ENCODE measurements around the gene CAMTA1. TPM values are rescaled to one million over a fixed set of nuclear protein-coding genes. Genes with fewer than 3 reads are reported as not detected.
A peak's percentile ranks its signal among the peaks of the same experiment; 100 is the strongest.

The CAMTA1 gene
- total RNA-seq, 1 experiment from 2014 or later = 118 TPM

DNA sequence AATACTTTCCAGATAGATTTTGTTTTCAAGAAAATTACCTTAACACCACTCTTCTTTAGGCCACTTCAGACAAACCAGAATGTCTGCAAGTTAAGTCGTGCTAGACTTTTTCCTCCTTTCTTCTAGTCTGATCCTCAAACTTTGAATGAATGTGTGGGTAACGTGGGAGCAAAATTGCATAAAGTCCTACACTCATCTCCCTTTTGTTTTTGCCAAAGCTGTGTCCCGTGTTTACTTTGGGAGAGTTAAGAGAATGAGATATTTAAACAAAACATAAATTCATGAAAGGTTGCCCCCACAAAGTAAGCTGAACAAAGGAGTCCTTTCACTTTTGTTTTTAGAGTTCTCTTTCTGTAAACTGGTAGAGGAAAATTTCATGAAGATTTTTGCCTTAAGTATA lies 969.0 kb downstream of the CAMTA1 start:
- Histone ChIP-seq H2AFZ (ENCODE audit: low read length) (0 out of 2 replicates have a peak overlapping the region, but pooled peaks have one; percentile 12), H3K4me2 (ENCODE audit: low read depth, low read length, poor library complexity, severe bottlenecking) (no peak overlapping the region), H3K27me3 (ENCODE audit: low read length) (no peaks in the 10 kb centered on the region), H3K9me3 (ENCODE audit: low read length) (no peaks in the 10 kb centered on the region), H3K36me3 (ENCODE audit: insufficient read depth, low read length) (no peaks in the 10 kb centered on the region), H3K9me2 (replicated peaks; ENCODE audit: insufficient read depth, low read length) (no peaks in the 10 kb centered on the region), H3K27ac (ENCODE audit: low read length) (no peak overlapping the region), H3K4me1 (ENCODE audit: low read length) (no peaks in the 10 kb centered on the region), H4K20me1 (ENCODE audit: insufficient read depth, low read depth, low read length) (no peaks in the 10 kb centered on the region), H3K79me2 (ENCODE audit: low read length) (no peaks in the 10 kb centered on the region), H3K4me3 (ENCODE audit: low read length) (no peak overlapping the region), H3K9ac (ENCODE audit: low read length) (no peak overlapping the region)
- no peak for DNase-seq

DNA sequence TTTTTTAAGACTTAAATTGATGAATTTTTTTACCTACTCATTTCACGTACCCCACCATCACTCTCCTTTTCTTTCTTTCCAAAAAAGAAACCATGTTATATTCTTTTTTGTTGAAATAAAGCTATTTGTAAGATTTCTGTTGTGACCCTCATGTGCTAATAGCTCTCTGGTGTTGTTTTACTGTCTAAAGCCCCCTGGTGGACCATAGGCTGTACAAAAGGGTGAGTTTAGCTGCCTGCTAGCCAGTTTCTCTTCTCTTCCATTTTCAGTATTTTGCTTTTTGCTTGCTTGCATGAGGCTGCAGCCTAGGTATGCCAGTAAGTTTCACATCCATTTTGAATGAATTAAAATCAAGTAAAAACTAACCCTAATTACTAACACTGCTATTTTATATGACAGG lies 970.2 kb downstream of the CAMTA1 start:
- Histone ChIP-seq H3K9ac (ENCODE audit: low read length) (no peak overlapping the region), H3K4me2 (ENCODE audit: low read depth, low read length, poor library complexity, severe bottlenecking) (no peak overlapping the region), H2AFZ (ENCODE audit: low read length) (no peak overlapping the region), H3K9me2 (replicated peaks; ENCODE audit: insufficient read depth, low read length) (no peaks in the 10 kb centered on the region), H3K4me3 (ENCODE audit: low read length) (no peak overlapping the region), H3K27ac (ENCODE audit: low read length) (no peak overlapping the region), H3K36me3 (ENCODE audit: insufficient read depth, low read length) (no peaks in the 10 kb centered on the region), H3K79me2 (ENCODE audit: low read length) (no peaks in the 10 kb centered on the region), H3K9me3 (ENCODE audit: low read length) (no peaks in the 10 kb centered on the region), H3K27me3 (ENCODE audit: low read length) (no peaks in the 10 kb centered on the region), H3K4me1 (ENCODE audit: low read length) (no peaks in the 10 kb centered on the region), H4K20me1 (ENCODE audit: insufficient read depth, low read depth, low read length) (no peaks in the 10 kb centered on the region)
- peak; percentile 62 for DNase-seq

DNA sequence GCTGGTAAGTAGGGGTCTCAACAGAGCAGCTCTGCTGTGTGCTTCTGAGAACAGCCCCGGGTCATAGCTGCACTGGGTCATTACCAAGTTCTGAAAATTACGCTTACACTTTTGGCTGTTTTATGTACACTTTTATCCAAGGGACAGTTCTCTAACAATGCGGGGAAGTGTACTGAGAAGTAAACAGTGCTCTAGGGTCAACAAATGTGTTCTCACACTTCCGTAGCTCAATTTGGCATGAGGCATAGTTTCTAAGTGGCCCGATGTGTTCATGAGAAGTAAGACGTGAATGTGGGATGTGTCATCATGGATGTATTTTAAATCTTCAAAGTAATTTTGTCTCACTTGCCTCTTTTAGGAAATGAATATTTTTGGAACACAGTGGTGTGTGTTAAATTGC lies 975.0 kb downstream of the CAMTA1 start:
- Histone ChIP-seq H2AFZ (ENCODE audit: low read length) (no peak overlapping the region), H4K20me1 (ENCODE audit: insufficient read depth, low read depth, low read length) (no peaks in the 10 kb centered on the region), H3K27ac (ENCODE audit: low read length) (no peak overlapping the region), H3K36me3 (ENCODE audit: insufficient read depth, low read length) (no peaks in the 10 kb centered on the region), H3K4me1 (ENCODE audit: low read length) (no peaks in the 10 kb centered on the region), H3K9me2 (replicated peaks; ENCODE audit: insufficient read depth, low read length) (no peaks in the 10 kb centered on the region), H3K4me2 (ENCODE audit: low read depth, low read length, poor library complexity, severe bottlenecking) (no peak overlapping the region), H3K4me3 (ENCODE audit: low read length) (no peak overlapping the region), H3K27me3 (ENCODE audit: low read length) (0 out of 2 replicates have a peak, but pooled peaks cover 3% of the 10 kb centered on the region), H3K79me2 (ENCODE audit: low read length) (no peaks in the 10 kb centered on the region), H3K9ac (ENCODE audit: low read length) (no peak overlapping the region), H3K9me3 (ENCODE audit: low read length) (no peaks in the 10 kb centered on the region)
- no peak for DNase-seq

DNA sequence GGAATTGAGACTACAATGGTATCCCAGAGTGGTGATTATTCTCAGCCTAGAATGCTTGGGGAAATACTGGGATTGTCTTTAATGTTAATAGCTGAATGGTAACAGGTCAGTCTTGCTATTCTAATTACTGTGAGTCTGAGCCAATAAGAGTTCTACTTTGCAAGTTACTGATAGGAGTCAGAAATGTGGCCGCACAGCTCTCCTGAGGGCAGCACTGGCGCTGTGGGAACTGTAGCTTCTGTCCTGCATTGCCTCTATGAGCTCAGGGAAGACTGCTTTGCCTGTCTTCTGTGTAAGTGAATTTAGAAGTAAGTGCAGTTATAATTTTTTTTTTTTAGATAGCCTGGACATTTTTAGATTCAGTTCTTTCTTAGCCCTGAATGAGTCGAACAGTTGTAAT lies 975.8 kb downstream of the CAMTA1 start:
- Histone ChIP-seq H2AFZ (ENCODE audit: low read length) (no peak overlapping the region), H3K9ac (ENCODE audit: low read length) (no peak overlapping the region), H3K9me2 (replicated peaks; ENCODE audit: insufficient read depth, low read length) (no peaks in the 10 kb centered on the region), H3K27me3 (ENCODE audit: low read length) (0 out of 2 replicates have a peak, but pooled peaks cover 3% of the 10 kb centered on the region), H3K9me3 (ENCODE audit: low read length) (no peaks in the 10 kb centered on the region), H3K4me3 (ENCODE audit: low read length) (no peak overlapping the region), H3K79me2 (ENCODE audit: low read length) (no peaks in the 10 kb centered on the region), H3K27ac (ENCODE audit: low read length) (no peak overlapping the region), H3K36me3 (ENCODE audit: insufficient read depth, low read length) (no peaks in the 10 kb centered on the region), H4K20me1 (ENCODE audit: insufficient read depth, low read depth, low read length) (no peaks in the 10 kb centered on the region), H3K4me1 (ENCODE audit: low read length) (no peaks in the 10 kb centered on the region), H3K4me2 (ENCODE audit: low read depth, low read length, poor library complexity, severe bottlenecking) (no peak overlapping the region)
- DNase-seq = no peak

DNA sequence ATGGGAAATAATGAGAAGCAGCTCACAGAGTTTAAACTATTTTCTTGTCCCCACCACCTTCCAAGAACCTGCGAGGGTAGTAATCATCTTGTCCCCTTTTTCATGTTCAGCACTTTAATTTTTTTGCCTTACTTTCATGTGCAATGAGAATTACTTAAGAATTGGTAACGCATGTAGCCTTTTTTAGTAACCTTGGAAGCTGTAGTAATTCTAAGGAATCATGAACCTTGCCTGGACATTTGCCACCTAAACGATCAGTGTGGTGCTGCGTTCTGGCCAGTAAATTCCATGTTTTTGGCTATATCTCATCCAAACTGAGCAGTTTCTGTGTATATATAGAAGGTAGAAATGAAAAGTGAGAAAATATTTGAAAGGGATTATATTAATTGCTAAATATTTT lies 981.9 kb downstream of the CAMTA1 start:
- H2AFZ ChIP-seq (ENCODE audit: low read length) = no peak overlapping the region

DNA sequence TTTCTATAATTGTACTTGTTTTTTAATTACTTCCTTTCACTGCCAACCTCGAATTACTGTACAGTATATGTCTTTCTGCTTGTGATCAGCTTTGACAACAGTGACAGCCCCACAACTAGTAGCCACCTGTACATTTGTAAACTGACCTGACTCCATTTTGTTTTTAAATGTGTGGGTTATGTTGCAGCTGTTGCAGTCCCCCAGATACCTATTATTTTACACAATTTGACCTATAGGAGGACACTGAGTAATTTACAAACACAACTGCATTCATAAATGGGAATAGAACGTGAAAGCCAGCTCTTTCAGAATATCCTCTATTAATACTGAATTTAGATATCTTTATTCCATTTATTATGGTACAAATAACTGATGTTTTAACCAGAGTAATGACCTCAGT lies 983.3 kb downstream of the CAMTA1 start:
- Histone ChIP-seq H3K27ac (ENCODE audit: low read length) (no peak overlapping the region), H3K9me3 (ENCODE audit: low read length) (no peaks in the 10 kb centered on the region), H3K4me2 (ENCODE audit: low read depth, low read length, poor library complexity, severe bottlenecking) (no peak overlapping the region)

More for the DNA sequence above, 981.9 kb downstream of the CAMTA1 start:
- H3K9ac ChIP-seq (ENCODE audit: low read length) = no peak overlapping the region
- peaks cover 7% of the 10 kb centered on the region for H4K20me1 ChIP-seq (ENCODE audit: insufficient read depth, low read depth, low read length)
- no peak overlapping the region for H3K4me3 ChIP-seq (ENCODE audit: low read length)
- no peak overlapping the region for H3K27ac ChIP-seq (ENCODE audit: low read length)
- no peaks in the 10 kb centered on the region for H3K9me3 ChIP-seq (ENCODE audit: low read length)
- peaks cover 13% of the 10 kb centered on the region for H3K4me1 ChIP-seq (ENCODE audit: low read length)
- no peak overlapping the region for H3K4me2 ChIP-seq (ENCODE audit: low read depth, low read length, poor library complexity, severe bottlenecking)
- DNase-seq = no peak
- peaks cover 8% of the 10 kb centered on the region for H3K79me2 ChIP-seq (ENCODE audit: low read length)
- H3K36me3 ChIP-seq (ENCODE audit: insufficient read depth, low read length) = no peaks in the 10 kb centered on the region
- no peaks in the 10 kb centered on the region for H3K9me2 ChIP-seq (replicated peaks; ENCODE audit: insufficient read depth, low read length)
- 0 out of 2 replicates have a peak, but pooled peaks cover 3% of the 10 kb centered on the region for H3K27me3 ChIP-seq (ENCODE audit: low read length)

DNA sequence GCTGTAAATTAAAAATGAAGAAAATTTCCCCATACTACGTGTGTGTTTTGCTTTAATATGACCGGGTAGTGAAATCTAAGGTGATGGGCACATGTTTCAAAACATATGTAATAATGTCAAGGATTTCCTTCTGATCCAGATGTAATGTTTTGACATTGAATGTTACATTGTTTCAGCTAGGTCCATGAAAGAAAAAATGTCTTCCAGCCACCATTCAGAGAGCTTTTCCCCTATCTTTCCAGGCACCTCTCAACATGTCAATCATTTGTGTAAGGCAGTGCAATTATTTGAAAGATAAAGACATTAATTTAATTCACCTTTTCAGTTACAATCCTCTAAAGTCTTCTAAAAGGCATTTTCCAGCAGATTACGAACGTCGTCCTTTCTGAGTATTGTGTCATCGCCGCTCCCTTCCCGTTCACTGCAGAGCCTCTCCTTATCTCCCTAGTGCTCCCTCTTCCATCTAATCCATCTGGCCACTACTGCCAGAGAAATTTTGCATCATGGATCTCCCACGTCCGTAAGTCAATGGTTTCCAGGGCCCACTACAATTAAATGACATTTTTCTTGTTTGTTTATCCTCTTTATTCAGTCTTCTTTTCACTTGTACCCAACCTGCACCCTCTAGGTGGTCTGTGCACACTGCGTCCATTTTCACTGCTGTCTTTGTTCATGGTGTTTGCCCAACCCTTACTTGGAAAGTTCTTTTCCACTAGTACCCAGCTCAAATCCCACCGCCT lies 984.6 kb downstream of the CAMTA1 start:
- no peaks in the 10 kb centered on the region; the same call in 1 of the 2 replicates for H3K36me3 ChIP-seq (ENCODE audit: insufficient read depth, low read length)

More for the DNA sequence above, 983.3 kb downstream of the CAMTA1 start:
- H2AFZ ChIP-seq (ENCODE audit: low read length) = no peak overlapping the region
- peaks cover 18% of the 10 kb centered on the region for H3K4me1 ChIP-seq (ENCODE audit: low read length)
- H3K79me2 ChIP-seq (ENCODE audit: low read length) = peaks cover 22% of the 10 kb centered on the region
- no peaks in the 10 kb centered on the region for H3K9me2 ChIP-seq (replicated peaks; ENCODE audit: insufficient read depth, low read length)
- no peaks in the 10 kb centered on the region for H3K36me3 ChIP-seq (ENCODE audit: insufficient read depth, low read length)
- no peak overlapping the region for H3K4me3 ChIP-seq (ENCODE audit: low read length)
- 0 out of 2 replicates have a peak, but pooled peaks cover 3% of the 10 kb centered on the region for H3K27me3 ChIP-seq (ENCODE audit: low read length)
- no peak overlapping the region for H3K9ac ChIP-seq (ENCODE audit: low read length)
- no peak for DNase-seq
- H4K20me1 ChIP-seq (ENCODE audit: insufficient read depth, low read depth, low read length) = peaks cover 8% of the 10 kb centered on the region

DNA sequence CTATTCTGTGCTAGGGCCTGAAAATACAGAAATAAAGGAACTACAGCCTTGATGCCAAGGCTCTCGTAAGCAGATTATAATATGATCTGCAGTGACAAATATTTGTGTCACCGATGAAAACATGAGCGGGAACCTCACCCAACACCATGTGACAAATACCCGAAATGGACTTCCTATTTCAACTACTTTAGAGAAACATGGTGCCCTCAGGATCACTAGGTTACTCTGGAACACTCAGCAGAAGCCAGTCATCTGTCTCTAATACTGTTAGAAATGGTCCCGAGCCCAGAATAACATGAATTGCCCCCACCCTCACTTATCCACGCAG lies 985.4 kb downstream of the CAMTA1 start:
- peak overlapping the region; percentile 79 for H3K4me2 ChIP-seq (ENCODE audit: low read depth, low read length, poor library complexity, severe bottlenecking)
- H3K9me3 ChIP-seq (ENCODE audit: low read length) = no peaks in the 10 kb centered on the region
- H3K4me3 ChIP-seq (ENCODE audit: low read length) = peak overlapping the region; percentile 99
- no peak for DNase-seq
- H3K27ac ChIP-seq (ENCODE audit: low read length) = no peak overlapping the region
- no peaks in the 10 kb centered on the region for H3K27me3 ChIP-seq (ENCODE audit: low read length)
- peak overlapping the region; percentile 70 for H3K9ac ChIP-seq (ENCODE audit: low read length)
- H2AFZ ChIP-seq (ENCODE audit: low read length) = peak overlapping the region; percentile 98
- no peaks in the 10 kb centered on the region for H3K9me2 ChIP-seq (replicated peaks; ENCODE audit: insufficient read depth, low read length)
- no peaks in the 10 kb centered on the region; the same call in 1 of the 2 replicates for H3K36me3 ChIP-seq (ENCODE audit: insufficient read depth, low read length)
- H3K4me1 ChIP-seq (ENCODE audit: low read length) = peaks cover 18% of the 10 kb centered on the region
- peaks cover 39% of the 10 kb centered on the region for H3K79me2 ChIP-seq (ENCODE audit: low read length)
- peaks cover 8% of the 10 kb centered on the region for H4K20me1 ChIP-seq (ENCODE audit: insufficient read depth, low read depth, low read length)

More for the DNA sequence above, 984.6 kb downstream of the CAMTA1 start:
- Histone ChIP-seq H3K4me2 (ENCODE audit: low read depth, low read length, poor library complexity, severe bottlenecking) (peak overlapping the region; percentile 79), H2AFZ (ENCODE audit: low read length) (no peak overlapping the region), H3K27ac (ENCODE audit: low read length) (no peak overlapping the region), H3K4me1 (ENCODE audit: low read length) (peaks cover 18% of the 10 kb centered on the region), H3K9me2 (replicated peaks; ENCODE audit: insufficient read depth, low read length) (no peaks in the 10 kb centered on the region), H3K4me3 (ENCODE audit: low read length) (0 out of 2 replicates have a peak overlapping the region, but pooled peaks have one; percentile 99), H3K9ac (ENCODE audit: low read length) (no peak overlapping the region), H3K79me2 (ENCODE audit: low read length) (peaks cover 34% of the 10 kb centered on the region), H3K9me3 (ENCODE audit: low read length) (no peaks in the 10 kb centered on the region), H4K20me1 (ENCODE audit: insufficient read depth, low read depth, low read length) (peaks cover 8% of the 10 kb centered on the region), H3K27me3 (ENCODE audit: low read length) (no peaks in the 10 kb centered on the region)
- DNase-seq = no peak
